HG03442 (cell line): ENCODE measurements around the gene KRT3.

ENCODE experiments used
- ATAC-seq: cut with Tn5 transposase; IDR thresholded peaks from one replicate; pipeline ENCODE4 v1.9.1; 2021; ENCODE audit warnings: mild to moderate bottlenecking, moderate library complexity; ENCODE audit not compliant: unreplicated experiment

Gene KRT3

DNA sequence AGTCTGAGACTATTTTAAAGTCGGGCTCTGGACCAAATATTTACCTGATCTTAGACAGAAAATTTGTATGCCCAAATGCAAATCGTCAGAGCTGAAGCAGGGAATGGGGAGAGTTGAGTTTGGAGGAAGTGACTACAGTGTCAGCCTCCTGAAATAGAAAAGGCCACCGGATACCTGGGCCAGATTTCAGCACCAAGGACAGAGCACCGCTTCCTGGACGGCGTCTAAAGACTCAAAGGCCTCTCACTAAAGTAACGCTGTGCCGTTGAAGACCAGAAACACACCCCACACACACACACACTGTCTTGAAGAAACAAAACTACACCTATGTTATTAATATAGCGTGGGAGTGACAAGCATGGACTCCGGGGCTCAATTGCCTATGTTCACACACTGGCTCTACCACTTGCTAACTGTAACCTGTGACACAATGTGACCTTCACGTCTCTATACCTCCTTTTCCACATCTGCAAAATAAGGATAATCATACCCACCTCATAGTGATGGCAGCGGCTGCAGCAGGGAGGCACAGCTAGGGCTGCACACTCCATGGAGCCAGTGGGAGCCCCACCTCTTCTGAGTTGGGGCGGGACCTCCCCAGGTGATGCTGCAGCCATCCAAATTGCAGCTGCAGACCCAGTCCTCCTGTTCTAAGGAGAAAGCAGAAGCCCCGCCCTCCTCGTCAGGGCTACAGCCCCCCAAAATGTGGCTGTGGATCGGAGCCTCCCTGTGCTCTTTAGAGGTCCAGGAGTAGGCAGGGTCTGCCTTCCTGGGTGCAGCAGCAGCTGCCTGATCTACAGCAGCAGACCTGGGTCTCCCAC lies 54.3 kb downstream of the KRT3 start:
- ATAC-seq, result no peak

GRCh38 chr12:52740584-52740983 lies 55.3 kb downstream of the KRT3 start:
- no peak for ATAC-seq

- ATAC-seq, result no peak
Observed at GRCh38 chr12:52739963-52740362, 56.0 kb downstream of the KRT3 start.
